GM23338 (cell line): Measurements from ENCODE around the gene DNAI1. TPM values are rescaled to one million over a fixed set of nuclear protein-coding genes. Genes with fewer than 3 reads are reported as not detected.
A peak's percentile ranks its signal among the peaks of the same experiment; 100 is the strongest.

ENCODE experiments used
- ATAC-seq: fragments of 200-7000 bp; cut with Tn5 transposase; 3 replicates; pipeline ENCODE4 v1.9.1; 2020
- DNase-seq: peaks from one replicate; pipeline ENCODE4 v3.0.0-alpha.2; 2015; ENCODE audit warnings: low spot score
- H2AFZ ChIP-seq: fragments of 200-600 bp; sonication (generic); 2 replicates; pipeline ENCODE4 v1.8.0; 2016; ENCODE audit warnings: antibody characterized with exemption, mild to moderate bottlenecking, moderate library complexity
- H3F3A ChIP-seq: fragments of 200-600 bp; sonication (generic); replicated peaks from 2 replicates; pipeline ENCODE4 v1.8.0; 2017; ENCODE audit warnings: antibody characterized with exemption, mixed run types, low read depth
- H3K27ac ChIP-seq: fragments of 200-600 bp; sonication (generic); 2 replicates; pipeline ENCODE4 v1.6.1; 2016; ENCODE audit warnings: low read depth
- H3K27me3 ChIP-seq: fragments of 200-600 bp; sonication (generic); 2 replicates; pipeline ENCODE4 v1.8.0; 2016; ENCODE audit warnings: mild to moderate bottlenecking, mixed run types, moderate library complexity; ENCODE audit not compliant: insufficient read depth
- H3K36me3 ChIP-seq: fragments of 200-600 bp; sonication (generic); 2 replicates; pipeline ENCODE4 v1.8.0; 2016; ENCODE audit warnings: mild to moderate bottlenecking; ENCODE audit not compliant: insufficient read depth
- H3K4me1 ChIP-seq: fragments of 200-600 bp; sonication (generic); 2 replicates; pipeline ENCODE4 v1.8.0; 2016; ENCODE audit warnings: mild to moderate bottlenecking, moderate library complexity; ENCODE audit not compliant: insufficient read depth
- H3K4me2 ChIP-seq: fragments of 200-600 bp; sonication (generic); 2 replicates; pipeline ENCODE4 v1.7.1; 2017; ENCODE audit warnings: mixed run types
- H3K4me3 ChIP-seq: fragments of 200-600 bp; sonication (generic); 2 replicates; pipeline ENCODE4 v1.6.1; 2016; ENCODE audit warnings: mixed run types
- H3K79me2 ChIP-seq: fragments of 200-600 bp; sonication (generic); replicated peaks from 2 replicates; pipeline ENCODE4 v1.8.0; 2017; ENCODE audit warnings: mild to moderate bottlenecking; ENCODE audit not compliant: insufficient read depth
- H3K9me2 ChIP-seq: fragments of 200-600 bp; sonication (generic); 2 replicates; pipeline ENCODE4 v1.8.0; 2017; ENCODE audit not compliant: insufficient read depth
- H4K20me1 ChIP-seq: fragments of 200-600 bp; sonication (generic); replicated peaks from 2 replicates; pipeline ENCODE4 v1.8.0; 2017; ENCODE audit warnings: mild to moderate bottlenecking; ENCODE audit not compliant: insufficient read depth
- H3K27ac Mint-ChIP-seq: 2 replicates; pipeline ENCODE4 v1.8.0; 2020; ENCODE audit warnings: inconsistent platforms, mild to moderate bottlenecking, moderate library complexity, mixed read lengths
- H3K27me3 Mint-ChIP-seq: 3 replicates; pipeline ENCODE4 v1.8.0; 2022; ENCODE audit warnings: low read depth, mild to moderate bottlenecking, moderate library complexity, mixed read lengths, inconsistent platforms; ENCODE audit not compliant: insufficient read depth, poor library complexity
- H3K36me3 Mint-ChIP-seq: 3 replicates; pipeline ENCODE4 v1.8.0; 2021; ENCODE audit warnings: low read depth, mild to moderate bottlenecking, inconsistent platforms, moderate library complexity, mixed read lengths
- H3K4me1 Mint-ChIP-seq: 3 replicates; pipeline ENCODE4 v1.8.0; 2020; ENCODE audit warnings: mild to moderate bottlenecking, inconsistent platforms, mixed read lengths
- H3K4me3 Mint-ChIP-seq: 3 replicates; pipeline ENCODE4 v1.8.0; 2021; ENCODE audit warnings: moderate library complexity, mild to moderate bottlenecking, inconsistent platforms, mixed read lengths
- H3K9me3 Mint-ChIP-seq: 3 replicates; pipeline ENCODE4 v1.8.0; 2020; ENCODE audit warnings: moderate library complexity, mild to moderate bottlenecking, inconsistent platforms, mixed read lengths
- CREB1 ChIP-seq: fragments of 250-450 bp; sonication (Bioruptor Pico); IDR thresholded peaks from 2 replicates; pipeline ENCODE4 v1.5.0; 2020; ENCODE audit warnings: low read depth, mild to moderate bottlenecking, moderate library complexity
- EZH2 ChIP-seq: fragments of 200-600 bp; sonication (generic); IDR thresholded peaks from one replicate; pipeline ENCODE4 v1.8.0; 2017; ENCODE audit warnings: antibody characterized with exemption, mild to moderate bottlenecking, low read depth; ENCODE audit not compliant: unreplicated experiment
- EZH2phosphoT487 ChIP-seq: fragments of 200-600 bp; sonication (generic); IDR thresholded peaks from one replicate; pipeline ENCODE4 v1.8.1; 2018; ENCODE audit warnings: antibody characterized with exemption; ENCODE audit not compliant: unreplicated experiment
- JUNB ChIP-seq: IDR thresholded peaks from one replicate; pipeline ENCODE4 v1.6.1; 2016; ENCODE audit warnings: antibody characterized with exemption; ENCODE audit not compliant: unreplicated experiment
- NANOG ChIP-seq: IDR thresholded peaks from 2 replicates; pipeline ENCODE4 v1.6.1; 2016; ENCODE audit warnings: antibody characterized with exemption, borderline replicate concordance
- POLR2AphosphoS5 ChIP-seq: IDR thresholded peaks from 2 replicates; pipeline ENCODE4 v1.6.1; 2016; ENCODE audit warnings: antibody characterized with exemption, low read depth
- STAT1 ChIP-seq: IDR thresholded peaks from one replicate; pipeline ENCODE4 v1.6.1; 2016; ENCODE audit warnings: antibody characterized with exemption; ENCODE audit not compliant: unreplicated experiment
- ZNF114 ChIP-seq: fragments of 250-450 bp; sonication (Bioruptor Pico); IDR thresholded peaks from 2 replicates; pipeline ENCODE4 v1.5.0; 2020; ENCODE audit warnings: mild to moderate bottlenecking, moderate library complexity
- ZNF331 ChIP-seq: fragments of 250-450 bp; sonication (Bioruptor Pico); IDR thresholded peaks from 2 replicates; pipeline ENCODE4 v1.5.0; 2020; ENCODE audit warnings: low read depth, mild to moderate bottlenecking, moderate library complexity
- polyA plus RNA-seq: library from polyadenylated mRNA; unstranded; fragments of >200 nt; fragmentation: Nextera tagmentation; extraction: Ambion mirVana; gene quantifications from 2 replicates; pipeline ENCODE4 v1.2.1, GENCODE V29; 2016
- total RNA-seq: library from RNA; depleted of rRNA; stranded (reverse); fragments of >200 nt; shearing (Covaris generic); gene quantifications from 2 replicates; pipeline ENCODE4 v1.2.3, GENCODE V29; 2014
- TF ChIP-seq, protein P1 (sequence below): IDR thresholded peaks from one replicate; pipeline ENCODE4 v1.6.1; 2018; ENCODE audit warnings: antibody characterized with exemption; ENCODE audit not compliant: unreplicated experiment

The DNAI1 gene
- total and polyA plus RNA-seq, 2 experiments from 2014 or later = 1.0 to 1.1 TPM

GRCh38 chr9:34457266-34458012 is 1.2 kb upstream of the DNAI1 start:
- peaks cover 28% of the 10 kb centered on the region for H3K27me3 Mint-ChIP-seq
- H2AFZ ChIP-seq = peak overlapping the region; percentile 94
- H3K27ac Mint-ChIP-seq = no peak overlapping the region
- ATAC-seq = peak; percentile 45
- H3K4me3 ChIP-seq = peak overlapping the region; percentile 88
- H3K27ac ChIP-seq = no peak overlapping the region
- peak; percentile 80 for DNase-seq
- TF ChIP-seq EZH2 = no peak
- TF ChIP-seq NANOG = no peak
- TF ChIP-seq STAT1 = no peak
- TF ChIP-seq, protein P1, sequence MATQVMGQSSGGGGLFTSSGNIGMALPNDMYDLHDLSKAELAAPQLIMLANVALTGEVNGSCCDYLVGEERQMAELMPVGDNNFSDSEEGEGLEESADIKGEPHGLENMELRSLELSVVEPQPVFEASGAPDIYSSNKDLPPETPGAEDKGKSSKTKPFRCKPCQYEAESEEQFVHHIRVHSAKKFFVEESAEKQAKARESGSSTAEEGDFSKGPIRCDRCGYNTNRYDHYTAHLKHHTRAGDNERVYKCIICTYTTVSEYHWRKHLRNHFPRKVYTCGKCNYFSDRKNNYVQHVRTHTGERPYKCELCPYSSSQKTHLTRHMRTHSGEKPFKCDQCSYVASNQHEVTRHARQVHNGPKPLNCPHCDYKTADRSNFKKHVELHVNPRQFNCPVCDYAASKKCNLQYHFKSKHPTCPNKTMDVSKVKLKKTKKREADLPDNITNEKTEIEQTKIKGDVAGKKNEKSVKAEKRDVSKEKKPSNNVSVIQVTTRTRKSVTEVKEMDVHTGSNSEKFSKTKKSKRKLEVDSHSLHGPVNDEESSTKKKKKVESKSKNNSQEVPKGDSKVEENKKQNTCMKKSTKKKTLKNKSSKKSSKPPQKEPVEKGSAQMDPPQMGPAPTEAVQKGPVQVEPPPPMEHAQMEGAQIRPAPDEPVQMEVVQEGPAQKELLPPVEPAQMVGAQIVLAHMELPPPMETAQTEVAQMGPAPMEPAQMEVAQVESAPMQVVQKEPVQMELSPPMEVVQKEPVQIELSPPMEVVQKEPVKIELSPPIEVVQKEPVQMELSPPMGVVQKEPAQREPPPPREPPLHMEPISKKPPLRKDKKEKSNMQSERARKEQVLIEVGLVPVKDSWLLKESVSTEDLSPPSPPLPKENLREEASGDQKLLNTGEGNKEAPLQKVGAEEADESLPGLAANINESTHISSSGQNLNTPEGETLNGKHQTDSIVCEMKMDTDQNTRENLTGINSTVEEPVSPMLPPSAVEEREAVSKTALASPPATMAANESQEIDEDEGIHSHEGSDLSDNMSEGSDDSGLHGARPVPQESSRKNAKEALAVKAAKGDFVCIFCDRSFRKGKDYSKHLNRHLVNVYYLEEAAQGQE = no peak
- H3K36me3 ChIP-seq = no peaks in the 10 kb centered on the region
- H3K4me3 Mint-ChIP-seq = peak overlapping the region; percentile 92
- no peaks in the 10 kb centered on the region for H3K36me3 Mint-ChIP-seq
- peaks cover 21% of the 10 kb centered on the region for H3K27me3 ChIP-seq
- H3K9me2 ChIP-seq = no peaks in the 10 kb centered on the region; the same call in 1 of the 2 replicates
- peak overlapping the region; percentile 96 for H3K4me2 ChIP-seq
- H3K9me3 Mint-ChIP-seq = no peaks in the 10 kb centered on the region
- 0 out of 2 replicates have a peak, but pooled peaks cover 5% of the 10 kb centered on the region for H3F3A ChIP-seq
- H3K4me1 ChIP-seq = peaks cover 7% of the 10 kb centered on the region
- H3K4me1 Mint-ChIP-seq = peaks cover 27% of the 10 kb centered on the region
- peaks cover 14% of the 10 kb centered on the region; the same call in 1 of the 2 replicates for H3K79me2 ChIP-seq
- H4K20me1 ChIP-seq = peaks cover 2% of the 10 kb centered on the region; the same call in 1 of the 2 replicates

DNA sequence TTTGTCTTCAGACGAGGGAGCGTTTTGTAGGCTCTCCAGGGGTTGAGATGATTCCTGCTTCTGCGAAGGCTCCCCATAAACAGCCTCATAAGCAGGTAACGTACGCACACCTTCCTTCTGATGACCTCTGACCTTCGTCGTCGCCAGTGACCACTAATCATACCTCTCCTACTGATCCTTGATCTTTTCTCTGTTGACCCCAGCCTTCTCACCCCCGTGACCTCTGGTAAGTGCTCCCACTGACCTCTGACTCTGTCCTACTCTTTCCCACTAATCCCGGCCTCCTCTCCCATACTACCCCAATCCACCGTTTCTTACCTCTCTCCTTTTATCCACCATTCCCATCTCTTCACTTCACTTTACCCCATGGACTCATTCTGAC is 345 bp downstream of the DNAI1 start:
- Histone ChIP-seq H3F3A (0 out of 2 replicates have a peak, but pooled peaks cover 5% of the 10 kb centered on the region), H2AFZ (peak overlapping the region; percentile 85), H3K4me2 (peak overlapping the region; percentile 82), H4K20me1 (peaks cover 2% of the 10 kb centered on the region; the same call in 1 of the 2 replicates), H3K36me3 (no peaks in the 10 kb centered on the region), H3K27me3 (peaks cover 21% of the 10 kb centered on the region), H3K27ac (no peak overlapping the region), H3K9me2 (no peaks in the 10 kb centered on the region), H3K4me3 (peak overlapping the region; percentile 88), H3K4me1 (peaks cover 7% of the 10 kb centered on the region), H3K79me2 (peaks cover 12% of the 10 kb centered on the region; the same call in 1 of the 2 replicates)
- ATAC-seq (no peak), DNase-seq (peak; percentile 14)
- Mint-ChIP-seq H3K9me3 (no peaks in the 10 kb centered on the region), H3K4me3 (peak overlapping the region; percentile 92), H3K36me3 (no peaks in the 10 kb centered on the region), H3K27me3 (peaks cover 28% of the 10 kb centered on the region), H3K27ac (no peak overlapping the region), H3K4me1 (peaks cover 27% of the 10 kb centered on the region)
- no peak for TF ChIP-seq NANOG
- TF ChIP-seq ZNF114 (CRISPR knock-in tag) = no peak
- TF ChIP-seq, protein P1 = no peak
- TF ChIP-seq POLR2AphosphoS5 = no peak
- no peak for TF ChIP-seq EZH2phosphoT487
- TF ChIP-seq ZNF331 (CRISPR knock-in tag) = no peak
- no peak for TF ChIP-seq JUNB
- no peak for TF ChIP-seq EZH2
- TF ChIP-seq CREB1 (CRISPR knock-in tag) = no peak
